Ascending aorta (tissue), 2 donors: ENCODE data around the gene FXYD6. TPM values are rescaled to one million over a fixed set of nuclear protein-coding genes. Genes with fewer than 3 reads are reported as not detected.
"Not testable (repeated sequence)": the region's sequence is repeated elsewhere in the genome, so short reads cannot be mapped to it uniquely, and the experiment has no call there.

Source experiments
- DNase-seq, 2 donors: peaks; one replicate each; pipeline ENCODE4 v3.0.0-alpha.2; 2019; ENCODE audit warnings: low spot score in 2 of 2
- H3K27ac ChIP-seq, 2 donors: fragments of 200-600 bp; sonication (generic); one replicate each; pipeline ENCODE4 v1.5.1; 2016 to 2017; ENCODE audit warnings: mild to moderate bottlenecking in 1 of 2
- H3K27me3 ChIP-seq: fragments of 200-600 bp; sonication (generic); one replicate; pipeline ENCODE4 v1.5.1; 2017
- H3K36me3 ChIP-seq, 2 donors: fragments of 200-600 bp; sonication (generic); one replicate each; pipeline ENCODE4 v1.5.1; 2016
- H3K4me1 ChIP-seq, 2 donors: fragments of 200-600 bp; sonication (generic); one replicate each; pipeline ENCODE4 v1.5.1; 2016 to 2017; ENCODE audit warnings: mild to moderate bottlenecking in 1 of 2
- H3K4me3 ChIP-seq, 2 donors: fragments of 200-600 bp; sonication (generic); one replicate each; pipeline ENCODE4 v1.5.1; 2016 to 2017; ENCODE audit warnings: mild to moderate bottlenecking in 1 of 2
- H3K9me3 ChIP-seq, 2 donors: fragments of 200-600 bp; sonication (generic); one replicate each; pipeline ENCODE4 v1.5.1; 2016
- CTCF ChIP-seq, 3 experiments: fragments of 200-600 bp in 2 of 3; fragments of 450-650 bp in 1 of 3; sonication (generic) in 2 of 3; IDR thresholded peaks; one replicate each; pipeline ENCODE4 v1.5.1; 2016 to 2019; ENCODE audit warnings: antibody characterized with exemption in 3 of 3, mild to moderate bottlenecking in 1 of 3, moderate library complexity in 1 of 3
- intact Hi-C: fragments of 100-400 bp; cut with DNase I; formaldehyde crosslinking; loops from one replicate; pipeline ENCODE4 v1.15.1; 2023
- total RNA-seq: library from RNA; depleted of rRNA; stranded (reverse); fragments of >200 nt; gene quantifications from one replicate; pipeline ENCODE4 v1.1.0, GENCODE V29; 2016

The FXYD6 gene
- total RNA-seq, 1 donor from 2014 or later, result 16.4 TPM

- no peaks in the 10 kb centered on the region for H3K9me3 ChIP-seq
- no peak for DNase-seq
- H3K4me3 ChIP-seq, result no peak overlapping the region
- H3K36me3 ChIP-seq, result no peaks in the 10 kb centered on the region
- no peaks in the 10 kb centered on the region for H3K4me1 ChIP-seq
- intact Hi-C loops, result no loop called here
- TF ChIP-seq CTCF (IDR thresholded peaks at IDR 0.05), result no peak
- H3K27me3 ChIP-seq, result no peaks in the 10 kb centered on the region
- H3K27ac ChIP-seq, result no peak overlapping the region
Observed at GRCh38 chr11:117870103-117870952, 6.1 kb downstream of the FXYD6 start.

- Histone ChIP-seq H3K4me3 (no peak overlapping the region), H3K27ac (no peak overlapping the region), H3K27me3 (no peaks in the 10 kb centered on the region), H3K36me3 (no peaks in the 10 kb centered on the region), H3K9me3 (no peaks in the 10 kb centered on the region), H3K4me1 (no peaks in the 10 kb centered on the region)
- DNase-seq, result no peak
- intact Hi-C loops, result no loop called here
- TF ChIP-seq CTCF (IDR thresholded peaks at IDR 0.05), result no peak
Observed at GRCh38 chr11:117869604-117870003, 6.9 kb downstream of the FXYD6 start.

GRCh38 chr11:117868815-117869561, 7.5 kb downstream of the FXYD6 start:
- H3K4me1 ChIP-seq, result no peaks in the 10 kb centered on the region
- H3K27me3 ChIP-seq, result no peaks in the 10 kb centered on the region
- no peak for DNase-seq
- H3K9me3 ChIP-seq, result no peaks in the 10 kb centered on the region
- H3K4me3 ChIP-seq, result no peak overlapping the region
- H3K36me3 ChIP-seq, result no peaks in the 10 kb centered on the region
- TF ChIP-seq CTCF (IDR thresholded peaks at IDR 0.05), result no peak
- no peak overlapping the region for H3K27ac ChIP-seq
- intact Hi-C loops, result no loop called here

GRCh38 chr11:117868088-117868487, 8.4 kb downstream of the FXYD6 start:
- Histone ChIP-seq H3K36me3 (no peaks in the 10 kb centered on the region), H3K9me3 (no peaks in the 10 kb centered on the region), H3K4me3 (no peak overlapping the region), H3K4me1 (no peaks in the 10 kb centered on the region), H3K27ac (no peak overlapping the region), H3K27me3 (no peaks in the 10 kb centered on the region)
- TF ChIP-seq CTCF (IDR thresholded peaks at IDR 0.05), result no peak
- intact Hi-C loops, result no loop called here
- no peak for DNase-seq

GRCh38 chr11:117866526-117866925, 9.9 kb downstream of the FXYD6 start:
- intact Hi-C loops, result no loop called here
- DNase-seq, result no peak
- Histone ChIP-seq H3K4me1 (no peaks in the 10 kb centered on the region), H3K9me3 (no peaks in the 10 kb centered on the region), H3K36me3 (no peaks in the 10 kb centered on the region), H3K4me3 (no peak overlapping the region), H3K27me3 (no peaks in the 10 kb centered on the region), H3K27ac (no peak overlapping the region)
- TF ChIP-seq CTCF (IDR thresholded peaks at IDR 0.05), result no peak

GRCh38 chr11:117865546-117865945, 10.9 kb downstream of the FXYD6 start:
- DNase-seq, H3K27ac ChIP-seq, H3K4me3 ChIP-seq, H3K36me3 ChIP-seq, H3K4me1 ChIP-seq, intact Hi-C loops, H3K9me3 ChIP-seq, H3K27me3 ChIP-seq: not testable (repeated sequence)
